OCI-M2 (cell line): ENCODE measurements around the gene IL24.
"Not testable (repeated sequence)": the region's sequence is repeated elsewhere in the genome, so short reads cannot be mapped to it uniquely, and the experiment has no call there.

Experiments
- DNase-seq: peaks from one replicate; lab custom pipeline; 2025; ENCODE audit not compliant: unreplicated experiment; lab: John Stamatoyannopoulos, UW

IL24 gene

DNA sequence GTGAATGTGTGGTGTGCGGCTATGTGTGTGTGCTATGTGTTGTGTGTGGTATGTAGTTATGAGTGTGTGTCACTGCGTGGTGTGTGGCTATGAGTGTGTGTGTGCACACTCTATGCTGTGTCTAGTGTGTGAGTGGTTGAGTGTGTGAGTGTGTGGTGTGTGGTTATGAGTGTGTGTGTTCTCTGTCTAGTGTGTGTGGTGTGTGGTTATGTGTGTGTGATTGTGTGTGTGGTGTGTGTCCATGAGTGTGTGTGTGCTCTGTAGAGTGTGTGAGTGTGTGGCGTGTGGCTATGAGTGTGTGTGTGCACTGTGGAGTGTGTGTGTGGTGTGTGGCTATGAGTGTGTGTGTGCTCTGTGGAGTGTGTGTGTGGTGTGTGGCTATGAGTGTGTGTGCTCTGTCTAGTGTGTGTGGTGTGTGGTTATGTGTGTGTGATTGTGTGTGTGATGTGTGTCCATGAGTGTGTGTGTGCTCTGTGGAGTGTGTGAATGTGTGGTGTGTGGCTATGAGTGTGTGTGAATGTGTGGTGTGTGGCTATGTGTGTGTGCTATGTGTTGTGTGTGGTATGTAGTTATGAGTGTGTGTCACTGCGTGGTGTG is 26.8 kb downstream of the IL24 start:
- not testable (repeated sequence) for DNase-seq

DNA sequence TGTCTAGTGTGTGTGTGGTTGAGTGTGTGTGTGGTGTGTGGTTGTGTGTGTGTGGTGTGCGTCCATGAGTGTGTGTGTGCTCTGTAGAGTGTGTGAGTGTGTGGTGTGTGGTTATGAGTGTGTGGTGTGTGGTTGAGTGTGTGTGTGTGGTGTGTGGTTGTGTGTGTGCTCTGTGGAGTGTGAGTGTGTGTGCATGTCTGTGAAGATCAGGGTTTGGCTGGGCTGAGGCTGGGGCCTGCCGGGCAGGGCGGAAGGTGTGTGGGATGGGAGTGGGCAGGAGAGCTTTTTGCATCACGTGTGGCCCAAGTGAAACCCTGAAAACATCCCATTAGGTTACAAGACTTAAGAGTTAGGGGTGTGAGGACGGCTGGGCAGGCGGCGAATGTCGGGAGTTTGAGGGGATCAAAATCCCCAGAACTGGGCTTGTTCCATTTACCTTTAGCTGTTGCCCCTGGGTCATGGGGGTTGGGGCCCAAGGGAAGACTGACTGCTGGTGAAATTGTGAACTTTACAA is 27.4 kb downstream of the IL24 start:
- DNase-seq: no peak

DNA sequence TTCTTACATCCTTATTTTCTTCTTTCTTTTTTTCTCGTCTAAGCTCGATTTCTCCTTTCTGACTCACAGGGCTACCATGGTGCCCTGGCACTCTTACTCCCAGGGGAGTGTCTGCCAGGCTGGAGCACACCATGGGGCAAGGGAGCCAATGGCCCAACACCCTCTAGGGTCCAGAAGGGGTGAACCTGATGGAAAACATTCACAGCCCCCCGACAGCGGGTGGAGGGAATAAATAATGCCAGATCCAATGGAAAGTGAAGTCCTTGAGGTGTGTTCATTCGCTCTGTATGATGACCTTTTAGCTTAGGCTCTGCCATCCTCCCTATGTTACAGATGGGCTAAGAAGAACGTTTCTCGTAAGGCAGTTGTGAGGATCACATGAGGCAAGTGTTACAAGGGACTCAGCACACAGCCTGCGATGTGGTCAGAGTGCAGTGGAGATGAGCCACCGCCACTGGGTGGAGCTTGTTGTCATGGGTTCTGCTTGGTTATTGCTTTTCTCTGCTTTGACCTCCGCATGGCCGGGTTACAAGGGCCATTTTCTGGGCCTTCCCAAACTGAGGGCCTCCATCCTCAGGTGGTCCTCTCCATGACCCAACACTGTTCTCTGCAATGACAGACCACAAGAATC is 28.0 kb downstream of the IL24 start:
- DNase-seq: no peak

DNA sequence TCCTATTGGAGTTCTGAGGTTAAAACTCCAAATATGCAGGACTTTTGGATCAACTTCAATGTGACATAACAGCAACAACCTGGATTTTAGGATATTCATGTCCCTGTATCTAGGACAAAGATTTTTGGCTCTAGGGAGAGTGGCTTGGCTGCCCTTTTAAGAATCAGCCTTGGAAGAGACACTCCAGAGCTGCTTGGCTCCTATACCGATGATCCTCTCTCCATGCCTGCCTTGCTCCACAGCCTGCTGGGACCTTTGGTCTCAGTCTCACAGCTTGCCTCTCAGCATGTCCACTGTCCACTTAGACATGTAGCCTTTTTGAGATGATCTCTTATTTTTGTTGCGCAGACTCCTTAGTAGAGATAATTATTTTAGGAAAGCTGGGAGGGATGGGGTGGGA is 29.0 kb downstream of the IL24 start:
- DNase-seq: no peak

DNA sequence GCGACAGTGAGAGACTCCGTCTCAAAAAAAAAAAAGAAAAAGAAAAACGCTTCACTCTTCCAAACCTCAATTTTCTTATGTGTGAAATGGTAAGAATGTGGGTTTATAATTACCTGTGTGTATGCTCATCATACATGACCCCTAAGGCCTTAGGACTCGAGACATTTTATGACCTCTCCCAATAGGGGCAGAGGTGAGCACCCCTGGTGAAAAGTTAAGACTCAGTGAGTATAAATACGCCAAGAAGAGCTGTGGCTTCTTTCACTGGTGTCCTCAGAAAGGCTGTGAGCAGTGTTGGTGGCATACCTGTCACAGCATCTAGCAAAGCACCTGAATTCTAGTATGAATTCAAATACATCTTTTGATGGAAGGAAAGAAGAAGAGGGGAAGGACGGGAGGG is 32.3 kb downstream of the IL24 start:
- DNase-seq: no peak

DNA sequence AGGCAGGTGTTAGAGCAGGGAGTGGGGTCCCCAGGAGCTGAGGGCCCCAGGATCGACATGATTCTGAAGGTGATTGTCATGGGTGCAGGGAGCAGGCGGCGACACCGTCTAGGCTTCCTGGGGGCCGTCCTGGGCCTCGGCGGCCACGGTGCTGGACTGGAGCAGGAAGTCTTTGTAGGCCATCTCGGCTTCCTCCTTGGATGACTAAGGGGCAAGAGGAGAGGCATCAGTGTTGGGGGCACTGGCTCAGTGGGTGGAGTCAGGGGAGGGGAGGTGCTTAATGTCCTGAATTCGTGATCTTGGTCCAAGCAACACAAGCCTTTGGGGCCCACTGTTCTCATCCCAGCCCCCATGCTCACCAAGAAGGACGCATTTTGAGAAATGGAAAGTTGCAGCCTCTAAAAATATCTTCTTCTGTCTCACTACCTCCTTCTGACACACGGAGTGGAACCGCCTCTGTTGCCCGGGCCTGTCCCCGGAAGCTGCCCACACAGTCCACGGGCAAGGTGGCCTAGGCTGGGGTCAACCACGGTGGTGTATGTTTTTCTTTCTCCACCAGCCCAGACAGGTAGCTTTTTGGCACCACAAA is 33.1 kb downstream of the IL24 start:
- DNase-seq: no peak

DNA sequence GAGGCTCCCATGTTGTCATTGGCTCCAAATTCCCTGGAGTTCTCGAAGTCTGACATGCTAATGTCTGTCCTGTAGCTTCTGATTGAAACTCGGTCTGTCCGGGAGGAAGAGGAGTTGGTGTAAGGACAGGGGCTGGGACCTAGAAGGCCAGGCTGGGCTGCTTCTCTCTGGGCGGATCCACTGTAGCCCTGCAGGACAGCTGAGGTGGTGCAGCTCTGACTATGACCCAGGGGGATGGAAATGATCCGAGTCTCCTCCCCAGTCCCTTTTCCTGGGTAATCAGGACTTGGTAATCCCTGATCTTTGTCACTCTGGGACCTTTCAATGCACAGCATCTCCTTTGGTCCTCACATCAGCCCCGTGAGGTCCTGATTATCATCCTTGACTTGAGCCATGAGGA is 34.5 kb downstream of the IL24 start:
- DNase-seq: no peak

DNA sequence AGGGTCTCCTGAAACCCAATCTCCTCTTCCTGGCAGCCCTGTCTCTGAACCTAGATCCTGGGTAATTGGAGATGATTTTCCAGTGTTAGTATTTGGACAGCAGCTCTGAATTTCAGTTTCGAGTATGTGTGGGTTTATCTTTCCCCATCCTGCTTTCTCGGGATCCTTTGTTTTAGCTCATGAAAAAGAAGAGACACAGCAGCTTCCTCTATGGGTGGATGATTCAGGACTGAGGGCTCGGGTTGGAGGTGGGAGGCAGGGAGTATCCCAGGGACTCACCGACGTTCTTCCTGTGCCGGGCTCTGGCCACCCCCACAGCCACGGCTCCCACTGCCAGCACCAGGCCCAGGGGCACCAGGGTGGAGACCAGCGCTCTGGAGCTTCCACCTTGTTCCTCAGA is 34.9 kb downstream of the IL24 start:
- no peak for DNase-seq

DNA sequence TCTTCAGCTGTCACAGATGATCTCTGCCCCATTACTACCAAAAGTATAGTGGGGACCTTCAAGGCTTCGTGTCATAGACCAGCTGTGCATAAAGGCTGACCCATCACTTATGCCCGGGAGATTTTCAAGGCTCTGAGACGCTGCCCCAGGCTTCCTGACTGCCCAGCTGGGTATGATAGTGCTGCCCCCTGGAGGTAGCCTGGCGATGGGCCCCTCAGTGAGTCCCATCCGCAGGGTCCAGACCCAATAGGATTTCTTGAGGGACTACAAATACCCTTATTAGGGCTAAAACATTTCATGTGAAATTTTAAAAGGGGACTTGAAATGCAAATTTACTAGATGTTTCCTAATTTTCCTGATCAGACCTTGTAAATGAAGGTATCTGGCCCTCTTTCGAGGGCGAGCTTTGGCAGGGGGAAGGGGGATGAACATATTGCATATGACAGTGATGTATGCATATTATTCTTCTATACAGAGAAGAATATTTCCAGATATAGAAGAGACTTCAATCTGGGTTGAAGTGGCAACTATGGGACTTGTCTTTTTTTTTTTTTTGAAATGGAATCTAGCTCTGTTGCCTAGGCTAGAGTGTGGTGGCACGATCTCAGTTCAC is 36.2 kb downstream of the IL24 start:
- no peak for DNase-seq

DNA sequence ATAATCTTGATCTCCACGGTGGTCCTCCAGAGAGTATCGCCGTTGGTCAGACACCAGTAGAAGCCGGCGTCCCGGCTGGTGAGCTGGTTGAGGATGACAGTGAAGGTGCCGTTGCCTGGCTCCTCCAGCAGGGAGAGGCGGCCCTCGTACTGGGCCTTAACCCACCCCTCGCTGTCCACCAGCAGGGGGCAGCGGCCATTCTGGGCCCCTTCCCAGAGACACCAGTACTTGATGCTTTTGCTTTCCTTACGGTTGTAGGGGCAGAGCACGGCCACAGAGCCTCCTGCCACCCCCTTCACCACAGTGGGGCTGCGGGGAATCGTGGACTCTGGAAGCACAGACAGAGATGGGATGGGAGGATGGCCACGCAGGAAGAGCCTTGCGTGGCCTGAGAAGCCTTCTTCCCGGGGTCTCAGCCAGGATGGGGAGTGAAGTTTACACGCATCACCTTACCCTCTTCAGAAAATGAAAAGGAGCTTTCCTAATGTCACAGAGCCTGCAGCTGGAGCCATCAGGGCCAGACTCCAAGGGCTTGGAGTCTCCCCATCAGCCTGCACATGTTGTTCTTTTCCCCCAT is 38.3 kb downstream of the IL24 start:
- no peak for DNase-seq

DNA sequence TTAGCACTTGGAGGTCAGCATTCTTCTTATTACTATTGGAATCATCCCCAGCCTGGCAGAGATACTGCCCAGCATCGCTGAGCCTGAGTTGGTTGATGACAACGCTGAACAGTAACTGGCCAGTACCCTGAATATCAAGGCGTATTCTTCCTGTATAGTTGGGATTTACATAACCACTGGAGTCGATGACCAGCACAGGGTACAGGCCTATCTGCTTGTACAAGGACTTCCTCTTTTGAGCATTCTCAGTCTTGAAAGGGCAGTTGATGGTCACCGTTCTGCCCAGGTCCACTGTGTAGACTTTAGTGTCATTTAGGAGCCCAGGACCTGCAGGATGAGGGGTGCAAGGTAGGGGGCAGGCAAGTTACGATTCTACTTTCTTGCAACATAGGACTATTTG is 40.2 kb downstream of the IL24 start:
- DNase-seq: no peak

DNA sequence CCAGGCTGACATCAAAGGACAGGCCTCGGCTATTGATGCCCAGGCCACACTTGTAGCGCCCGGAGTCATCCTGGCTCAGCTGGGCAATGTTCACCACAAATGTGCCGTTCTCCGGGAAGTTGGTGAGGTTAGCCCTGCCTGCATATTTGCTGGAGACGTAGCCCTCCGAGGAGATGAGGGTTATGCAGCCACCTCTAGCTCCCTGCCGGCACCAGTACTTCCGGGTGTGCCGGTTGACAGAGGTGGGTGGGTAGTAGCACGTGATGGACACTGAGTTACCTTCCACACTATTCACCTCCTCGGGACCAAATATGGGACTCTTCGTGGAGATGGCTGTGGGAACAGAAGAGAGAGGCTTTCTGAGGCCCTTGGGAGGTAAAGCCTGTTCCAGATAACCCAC is 41.9 kb downstream of the IL24 start:
- no peak for DNase-seq

DNA sequence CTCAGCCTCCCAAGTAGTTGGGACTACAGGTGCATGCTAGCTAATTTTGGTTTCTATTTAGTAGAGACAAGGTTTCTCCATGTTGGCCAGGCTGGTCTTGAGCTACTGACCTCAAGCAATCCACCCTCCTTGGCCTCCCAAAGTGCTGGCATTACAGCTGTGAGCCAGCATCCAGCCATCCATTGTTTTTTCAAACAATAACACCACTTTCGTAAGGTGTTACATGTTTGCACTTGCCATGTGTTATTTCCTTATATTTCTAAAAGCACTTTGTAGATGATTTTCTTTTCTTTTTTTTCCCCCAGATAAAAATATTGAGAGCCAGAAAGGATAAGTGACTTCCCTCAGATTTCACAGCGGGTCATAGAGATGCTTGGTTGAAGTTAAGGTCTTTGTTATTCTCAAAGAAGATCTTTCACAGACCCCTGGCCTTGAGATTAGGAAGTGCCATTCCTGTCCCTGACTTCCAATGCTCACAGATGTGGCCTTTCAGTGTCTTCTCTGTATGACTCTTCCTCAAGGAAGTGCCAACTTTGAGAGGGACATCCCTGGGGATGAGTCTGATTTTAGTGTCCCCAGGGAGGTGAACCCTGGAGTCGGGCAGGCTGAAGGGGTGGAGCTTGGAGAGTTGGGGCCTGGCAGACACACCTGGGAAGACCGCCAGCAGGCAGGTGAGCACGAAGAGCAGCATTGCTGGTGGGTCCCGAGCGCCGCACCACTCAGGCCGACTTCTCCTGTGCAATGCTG is 42.8 kb downstream of the IL24 start:
- DNase-seq: no peak

DNA sequence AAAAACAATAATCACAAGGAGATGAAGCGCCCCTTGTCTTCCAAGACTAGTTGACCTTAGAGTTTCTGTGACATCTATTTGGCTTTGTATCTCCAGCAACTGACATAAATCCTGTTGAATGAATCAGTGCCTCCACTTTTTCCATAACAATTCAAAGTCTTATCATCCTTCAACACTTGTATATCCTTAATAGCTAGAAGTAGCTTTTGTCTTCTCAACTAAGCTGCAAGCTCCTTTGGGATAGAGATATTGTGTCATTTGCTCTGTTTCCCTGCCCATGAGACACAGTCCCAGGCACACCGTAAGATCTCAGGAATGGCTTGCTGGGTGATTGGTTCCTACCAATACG is 43.3 kb downstream of the IL24 start:
- DNase-seq: no peak

DNA sequence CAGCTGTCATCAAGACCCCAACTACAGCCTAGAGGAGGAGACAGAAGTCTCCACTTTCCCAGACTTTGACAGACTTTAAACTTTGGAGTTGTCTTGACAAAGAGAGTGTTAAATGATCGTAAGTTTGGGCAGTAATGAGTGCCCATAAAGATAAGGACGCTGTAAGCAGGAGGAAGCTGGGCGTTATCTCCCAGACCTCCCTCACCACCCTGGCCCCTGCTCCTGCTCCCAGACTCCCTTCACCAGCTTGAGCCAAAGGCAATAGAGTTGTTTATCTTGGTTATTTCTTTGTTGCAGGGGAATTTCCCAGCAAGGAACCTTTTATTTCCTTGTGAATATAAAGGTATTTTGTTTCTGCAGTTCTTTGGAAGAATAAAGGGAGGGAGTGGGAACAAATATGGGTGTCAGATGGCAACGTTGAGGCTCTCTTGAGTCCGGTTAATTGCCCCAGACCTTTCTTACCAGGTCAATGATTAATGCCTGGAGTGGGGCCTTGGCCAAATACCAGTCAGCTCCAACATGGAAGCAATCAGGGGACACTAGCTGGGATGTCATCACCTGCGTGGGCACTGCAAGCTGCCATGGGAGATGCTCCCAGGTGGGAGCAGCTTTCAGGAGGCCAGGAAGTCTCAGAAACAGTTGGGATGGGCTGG is 44.6 kb downstream of the IL24 start:
- DNase-seq: no peak

DNA sequence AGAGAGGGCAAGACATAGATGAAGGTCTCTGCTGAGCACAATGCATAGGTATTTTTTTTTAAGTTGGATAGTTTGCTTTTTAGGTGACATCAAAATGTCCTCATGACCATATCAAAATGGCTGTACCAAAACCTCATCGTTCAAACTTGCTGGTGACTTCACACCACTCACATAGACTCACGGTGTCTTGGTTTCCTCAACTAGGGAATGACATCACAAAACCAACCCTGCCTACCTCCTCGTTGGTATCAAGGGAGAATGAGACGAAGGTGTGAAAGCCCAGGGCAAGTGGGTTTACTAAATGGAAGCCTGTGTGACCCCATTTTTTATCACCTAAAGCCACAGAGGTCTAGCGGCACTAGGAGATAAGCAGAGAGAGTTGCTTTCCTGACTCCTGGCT is 47.5 kb downstream of the IL24 start:
- no peak for DNase-seq

DNA sequence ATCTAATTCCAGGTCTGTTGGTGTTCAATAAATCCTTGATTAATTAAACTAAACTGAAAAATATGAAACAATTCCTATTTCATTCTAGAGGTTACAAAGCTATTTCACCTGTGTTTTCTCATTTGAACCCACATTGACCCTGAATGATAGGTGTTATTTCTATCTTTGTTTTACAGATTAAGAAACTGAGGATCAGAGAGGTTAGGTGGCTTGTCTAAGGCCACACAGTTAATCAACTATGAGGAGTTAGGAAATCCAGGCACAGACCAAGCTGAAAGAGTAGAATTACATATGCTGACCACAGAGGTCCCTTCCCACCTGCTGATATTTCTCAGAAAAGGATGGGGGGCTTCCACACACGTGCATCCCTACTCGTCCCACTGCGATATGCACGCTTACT is 48.5 kb downstream of the IL24 start:
- no peak for DNase-seq

DNA sequence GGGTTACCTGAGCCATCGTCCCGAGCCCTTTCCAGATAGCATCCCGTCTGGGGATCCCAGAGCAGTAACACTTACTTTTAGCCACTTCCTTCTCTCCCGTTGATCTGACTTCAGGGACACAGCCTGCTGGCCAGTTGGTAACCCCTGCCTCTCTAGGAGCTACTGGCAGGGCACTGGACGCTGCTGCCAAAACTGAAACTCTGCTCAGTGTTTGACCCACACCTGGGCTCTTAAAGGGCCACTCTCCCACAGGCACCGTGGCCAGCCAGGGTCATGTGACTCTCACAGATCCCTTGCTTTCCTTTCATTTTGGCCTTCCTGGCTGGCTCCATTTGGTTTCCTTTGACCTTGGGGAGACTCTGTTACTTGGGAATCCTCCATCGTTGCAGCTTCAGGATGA is 49.0 kb downstream of the IL24 start, which contains the start of gene PIGR:
PIGR (minus strand) TSS at position 206 of the 400 bp plus-strand sequence. CDS start 5,935 bp downstream, outside the sequence.
- no peak for DNase-seq

DNA sequence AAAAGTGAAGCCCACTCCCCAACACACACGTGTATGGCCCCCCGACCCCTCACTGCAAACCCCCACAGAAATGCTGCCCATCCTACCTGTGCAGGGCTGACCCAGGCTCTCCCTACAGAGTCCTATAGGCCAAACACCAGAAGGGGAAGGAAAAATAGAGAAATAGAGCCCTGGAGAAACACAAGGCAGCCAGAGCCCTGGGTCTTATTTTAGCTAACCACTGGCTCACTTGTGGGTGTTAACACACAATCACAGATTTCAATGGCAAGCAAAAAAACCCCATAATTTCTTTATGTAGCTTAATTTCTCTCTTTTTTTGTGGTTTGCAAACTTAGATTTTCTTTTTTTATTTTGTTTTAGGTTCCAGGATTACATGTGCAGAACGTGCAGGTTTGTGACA is 50.0 kb downstream of the IL24 start:
- DNase-seq: no peak

DNA sequence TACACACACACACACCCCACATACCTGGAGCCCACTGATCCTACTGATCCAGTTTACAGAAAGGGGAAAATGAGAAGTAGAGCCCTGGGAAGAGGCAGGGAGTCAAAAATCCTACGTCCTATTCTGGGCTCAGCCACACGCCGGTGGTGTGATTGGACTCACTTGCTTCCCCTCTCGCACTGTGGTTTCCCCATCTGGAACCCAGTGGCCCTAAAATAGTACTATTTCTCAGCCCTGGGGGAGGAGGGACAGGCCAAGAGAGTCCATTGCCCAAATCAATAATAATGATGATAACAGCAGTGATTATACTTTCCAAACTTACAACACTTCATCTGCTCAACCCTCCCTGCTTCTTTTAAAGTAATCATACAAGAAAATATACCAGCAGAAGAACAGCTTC is 52.0 kb downstream of the IL24 start:
- no peak for DNase-seq

DNA sequence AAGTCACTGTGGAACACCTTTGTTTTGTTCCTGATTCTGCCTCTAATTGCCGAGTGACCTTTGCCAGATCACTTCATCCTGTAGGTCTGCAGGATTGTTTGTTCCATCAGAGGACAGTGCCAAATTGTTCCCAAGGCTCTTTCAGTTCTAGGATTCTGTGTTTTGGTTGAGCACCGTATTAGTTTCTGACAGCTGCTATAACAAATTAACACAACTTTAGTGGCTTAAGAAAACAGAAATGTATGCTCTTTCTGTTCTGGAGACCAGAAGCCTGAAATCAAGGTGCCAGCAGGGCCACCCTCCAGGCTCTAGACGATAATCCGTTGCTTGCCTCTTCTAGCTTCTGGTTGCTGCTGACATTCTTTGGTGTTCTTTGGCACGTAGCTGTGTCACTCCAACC is 52.4 kb downstream of the IL24 start:
- DNase-seq: no peak
